Stimulated activated CD4-positive, alpha-beta T cell treated with anti-CD3 and anti-CD28 coated beads, Interleukin-2, amount 100 ng/mL, for 24 hours (primary cell): ENCODE data around the gene SIAH1.
A peak's percentile ranks its signal among the peaks of the same experiment; 100 is the strongest.
"Not testable (repeated sequence)": the region's sequence is repeated elsewhere in the genome, so short reads cannot be mapped to it uniquely, and the experiment has no call there.

ENCODE experiments used
- DNase-seq, 2 donors: peaks; one replicate each; pipeline ENCODE4 v3.0.0-alpha.2; 2020

The SIAH1 gene

GRCh38 chr16:48385253-48386150 lies at the start of gene SIAH1:
Gene SIAH1 (minus strand): TSS chr16:48385413. CDS start chr16:48362428, 22,985 bp downstream.
- peak; percentile 89 for DNase-seq

DNA sequence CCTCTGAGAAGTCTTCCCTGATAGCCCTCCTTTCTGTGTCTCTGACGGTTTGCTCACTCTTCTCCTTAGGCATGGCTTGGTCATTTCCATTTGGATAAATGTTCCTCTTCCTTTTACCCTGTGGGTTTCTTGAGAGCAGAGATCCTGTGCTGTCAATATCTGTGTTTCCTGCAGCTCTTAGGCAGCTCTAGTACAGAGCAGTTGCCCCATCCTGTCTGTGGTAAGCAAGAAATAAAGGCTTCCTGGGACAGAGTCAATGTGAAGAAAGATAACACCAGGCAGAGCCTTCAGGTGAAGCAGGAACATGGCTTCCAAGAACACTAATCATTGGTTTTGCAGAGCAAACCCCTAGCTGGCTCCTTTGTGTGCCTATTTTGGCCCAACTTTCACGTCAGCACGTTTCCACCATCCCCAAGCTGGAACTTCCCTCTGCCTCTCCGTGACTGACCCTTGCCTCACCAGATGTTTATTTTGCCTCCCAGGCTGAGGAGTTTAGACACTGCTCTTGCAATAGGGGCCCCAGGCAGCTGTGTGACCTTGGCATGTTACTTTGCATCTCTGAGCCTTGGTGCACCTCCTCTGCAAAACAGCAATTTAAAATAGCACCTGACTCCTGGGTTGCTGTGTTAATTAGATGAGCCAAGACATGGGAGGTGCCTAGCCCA lies 49.6 kb upstream of the SIAH1 start:
- DNase-seq = no peak

GRCh38 chr16:48433850-48434530 lies 48.8 kb upstream of the SIAH1 start:
- no peak for DNase-seq

GRCh38 chr16:48433116-48433849 lies 48.1 kb upstream of the SIAH1 start:
- DNase-seq = no peak

DNA sequence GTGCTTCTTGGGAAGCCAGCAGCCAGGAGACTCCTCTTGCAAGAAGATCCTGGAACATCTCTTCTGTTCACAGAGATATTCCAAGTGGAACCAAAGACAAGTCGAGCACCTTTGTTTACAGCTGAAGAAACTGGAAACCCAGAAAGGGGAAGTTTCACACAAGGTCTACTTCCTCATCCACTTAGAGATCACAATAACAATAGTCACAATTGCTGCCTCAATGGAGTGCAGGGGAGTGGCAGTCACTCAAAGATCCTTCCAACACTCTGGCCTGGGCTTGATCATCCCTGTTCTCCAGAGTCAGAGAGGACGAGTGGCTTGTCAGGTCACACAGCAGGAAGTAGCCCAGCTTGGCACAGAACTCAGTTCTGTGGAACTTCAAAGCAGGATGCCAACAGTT lies 46.9 kb upstream of the SIAH1 start:
- no peak for DNase-seq

DNA sequence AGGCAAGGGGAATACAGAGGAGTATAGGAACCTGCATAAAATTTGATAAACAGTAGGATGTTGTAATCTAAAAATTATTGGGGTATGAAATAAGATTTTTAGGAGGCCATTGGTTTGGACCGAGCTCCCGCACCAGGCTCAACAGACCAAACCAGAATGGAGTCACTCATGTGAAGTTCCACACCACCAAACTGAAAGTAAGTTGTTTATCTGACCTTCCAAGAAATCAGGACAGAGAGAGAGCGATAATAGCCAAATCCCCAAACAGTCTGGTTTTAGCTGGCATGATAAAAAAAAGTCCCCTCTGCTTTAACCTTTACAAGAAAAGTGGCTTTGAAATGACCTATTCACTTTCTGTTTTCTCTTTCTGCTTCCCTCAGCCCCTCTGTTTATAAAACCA lies 45.7 kb upstream of the SIAH1 start:
- no peak for DNase-seq

DNA sequence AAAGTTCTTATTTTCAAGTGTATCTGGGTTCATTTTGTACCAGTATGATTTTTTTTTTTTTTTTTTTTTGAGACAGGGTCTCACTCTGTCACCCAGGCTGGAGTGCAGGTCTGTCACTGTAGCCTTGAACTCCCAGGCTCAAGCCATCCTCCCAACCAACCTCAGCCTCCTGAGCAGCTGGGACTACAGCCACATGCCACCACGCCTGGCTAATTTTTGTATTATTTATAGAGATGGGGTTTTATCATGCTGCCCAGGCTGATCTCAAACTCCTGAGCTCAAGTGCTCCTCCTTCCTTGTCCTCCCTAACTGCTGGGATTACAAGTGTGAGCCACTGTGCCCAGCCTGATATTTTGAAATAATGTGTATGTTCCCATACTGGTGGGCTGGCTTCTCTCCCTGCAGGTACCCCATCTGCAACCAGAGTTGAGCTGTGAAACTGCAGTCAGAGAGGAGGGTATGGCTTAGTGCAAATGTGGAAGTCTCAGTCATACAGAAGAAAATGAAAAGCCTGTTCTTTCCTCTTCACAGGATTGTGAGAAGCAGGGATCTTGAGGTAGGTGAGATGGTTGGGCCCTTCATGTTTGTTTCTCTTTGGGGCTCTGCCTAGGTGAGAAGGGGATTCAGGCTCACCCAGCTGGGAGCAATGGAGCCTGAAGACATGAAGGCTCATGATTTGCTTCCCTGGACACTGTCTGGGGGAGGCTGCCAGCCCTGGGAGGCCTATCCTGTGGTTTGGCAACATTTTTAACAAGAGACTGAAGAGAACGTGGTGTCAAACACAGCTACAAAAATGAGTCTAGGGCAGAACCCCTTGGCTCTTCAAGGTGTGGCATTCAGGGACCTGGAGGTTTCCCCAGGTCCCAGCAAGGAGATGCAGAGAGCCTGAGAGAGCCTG lies 41.3 kb upstream of the SIAH1 start:
- DNase-seq = no peak

- DNase-seq = no peak
These were observed 37.3 kb upstream of the SIAH1 start for GRCh38 chr16:48422537-48422936.

DNA sequence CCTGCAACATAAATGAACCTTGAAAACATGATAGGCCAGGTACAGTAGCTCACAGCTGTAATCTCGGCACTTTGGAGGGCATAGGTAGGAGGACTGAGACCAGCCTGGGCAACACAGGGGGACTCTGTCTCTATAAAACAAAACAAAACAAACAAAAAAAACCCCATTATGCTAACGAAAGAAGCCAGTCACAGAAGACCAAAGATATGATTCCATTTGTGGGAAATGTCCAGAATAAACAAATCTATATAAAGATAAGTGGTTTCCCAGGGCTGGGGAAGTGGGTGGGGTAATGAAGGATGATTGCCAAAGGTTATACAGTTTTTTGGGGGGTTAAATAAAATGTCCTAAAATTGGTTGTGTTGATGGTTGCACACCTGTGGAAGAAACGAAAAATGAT lies 36.5 kb upstream of the SIAH1 start:
- no peak for DNase-seq

- no peak for DNase-seq
These were observed 35.2 kb upstream of the SIAH1 start for GRCh38 chr16:48420437-48420836.

- DNase-seq = not testable (repeated sequence)
These were observed 31.4 kb upstream of the SIAH1 start for GRCh38 chr16:48416617-48417016.

- no peak for DNase-seq
These were observed 28.1 kb upstream of the SIAH1 start for GRCh38 chr16:48413272-48413671.

- no peak for DNase-seq
These were observed 24.8 kb upstream of the SIAH1 start for GRCh38 chr16:48409839-48410632.

GRCh38 chr16:48408688-48409087 lies 23.5 kb upstream of the SIAH1 start:
- DNase-seq = no peak

DNA sequence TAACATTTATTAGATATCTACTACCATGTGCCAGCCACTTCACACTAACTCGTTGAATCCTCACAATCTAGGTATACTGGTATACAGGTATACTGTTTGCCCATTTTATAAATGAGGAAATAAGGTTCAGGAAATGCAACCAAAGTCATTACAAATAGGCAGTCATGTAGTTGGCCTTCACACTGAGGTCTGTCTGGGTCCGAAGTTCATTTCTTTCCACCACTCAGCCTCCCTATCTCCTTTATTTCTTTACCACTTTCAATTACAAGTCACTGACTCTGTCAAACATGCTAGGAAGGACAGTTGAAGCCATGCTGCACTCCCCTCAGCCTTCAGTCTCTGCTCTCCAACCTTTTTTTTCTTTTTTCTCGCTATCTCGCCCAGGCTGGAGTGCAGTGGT lies 20.7 kb upstream of the SIAH1 start:
- no peak for DNase-seq

GRCh38 chr16:48405153-48405552 lies 19.9 kb upstream of the SIAH1 start:
- no peak for DNase-seq

DNA sequence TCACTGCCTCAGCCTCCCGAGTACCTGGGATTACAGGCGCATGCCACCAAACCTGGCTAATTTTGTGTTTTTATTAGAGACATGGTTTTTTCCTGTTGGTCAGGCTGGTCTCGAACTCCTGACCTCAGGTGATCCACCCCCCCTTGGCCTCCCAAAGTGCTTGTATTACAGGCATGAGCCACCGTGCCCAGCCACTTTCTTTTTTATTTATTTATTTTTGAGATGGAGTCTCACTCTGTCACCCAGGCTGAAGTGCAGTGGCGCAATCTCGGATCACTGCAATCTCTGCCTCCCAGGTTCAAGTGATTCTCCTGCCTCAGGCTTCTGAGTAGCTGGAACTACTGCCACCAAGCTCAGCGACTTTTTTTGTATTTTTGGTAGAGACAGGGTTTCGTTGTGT lies 17.3 kb upstream of the SIAH1 start:
- not testable (repeated sequence) for DNase-seq

DNA sequence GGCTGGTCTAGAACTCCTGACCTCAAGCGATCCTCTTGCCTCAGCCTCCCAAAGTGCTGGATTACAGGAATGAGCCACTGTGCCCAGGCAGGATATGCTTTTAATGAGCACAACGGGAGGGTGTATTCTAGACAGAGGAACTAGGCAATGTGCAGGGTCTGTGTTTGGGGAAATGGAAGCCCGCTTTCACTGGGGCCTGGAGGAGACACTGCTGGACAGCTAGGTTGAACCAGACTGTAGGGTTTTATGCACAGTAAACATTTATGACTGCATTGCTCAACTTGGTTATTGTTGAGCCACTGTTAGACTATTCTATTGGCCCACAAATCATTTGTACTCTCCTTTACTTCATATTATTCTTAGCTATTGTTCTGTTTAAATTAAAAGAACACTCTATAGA lies 10.2 kb upstream of the SIAH1 start:
- no peak for DNase-seq

DNA sequence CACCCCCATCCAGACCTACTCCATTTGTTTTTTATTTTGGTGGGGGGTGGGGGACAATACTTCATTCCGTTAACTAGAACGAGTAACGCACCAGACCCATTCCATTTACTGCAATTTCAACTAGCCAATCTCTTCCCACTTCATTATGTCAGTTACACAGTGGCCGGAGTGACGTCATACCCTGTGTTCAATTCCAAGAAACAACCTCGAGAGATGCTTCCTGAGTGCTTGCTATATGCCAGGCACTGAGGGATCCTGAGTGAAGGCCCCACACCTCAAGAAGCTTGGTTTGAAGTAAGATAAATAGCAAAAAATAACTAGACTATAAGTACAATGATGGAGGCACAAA lies 9.1 kb upstream of the SIAH1 start:
- DNase-seq = no peak

DNA sequence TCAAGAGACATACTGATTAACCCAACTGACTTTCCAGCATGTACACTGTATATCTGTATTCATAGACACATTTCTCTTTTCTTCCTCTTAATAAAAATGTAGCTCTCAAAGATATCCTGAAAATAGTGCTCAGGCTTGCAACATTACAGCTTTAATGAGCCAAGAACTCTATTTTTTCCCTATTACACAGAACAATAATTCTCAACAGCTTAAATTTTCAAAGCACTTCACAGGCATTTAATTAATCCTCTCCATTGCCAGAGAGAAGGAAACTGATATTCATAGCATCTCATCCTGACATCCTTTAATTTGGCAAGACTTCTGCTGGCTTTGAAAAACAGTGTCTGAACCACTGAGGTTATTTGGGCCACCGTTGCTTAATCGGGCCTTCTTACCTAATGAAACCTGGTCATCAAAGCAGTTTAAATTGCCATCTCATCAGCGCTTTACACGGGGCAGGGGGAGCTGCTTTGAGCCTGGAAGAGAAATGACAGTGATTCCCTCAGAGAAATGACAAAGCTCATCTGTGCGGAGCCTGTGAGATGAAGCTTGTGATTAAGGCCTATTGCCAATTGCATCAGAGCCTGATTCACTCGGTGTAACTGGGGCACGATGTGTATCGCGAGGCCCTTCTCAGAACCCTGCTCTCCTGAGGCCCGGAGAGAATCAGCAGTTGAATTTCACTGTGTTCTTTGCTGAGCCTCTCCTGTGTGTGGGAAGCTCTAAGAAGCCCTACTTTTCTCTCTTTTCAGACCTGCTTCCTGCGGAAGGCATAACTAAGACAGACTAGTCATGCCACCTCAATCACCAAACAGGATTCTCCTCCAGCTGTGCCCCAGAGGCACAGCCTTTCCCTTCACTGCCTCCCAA lies 8.5 kb upstream of the SIAH1 start:
- peak in 1 of 2 donors; percentile 7 for DNase-seq
